Mesenteric fat pad (tissue), 1 donor: ENCODE measurements around the gene PANX2. TPM values are rescaled to one million over a fixed set of nuclear protein-coding genes. Genes with fewer than 3 reads are reported as not detected.

Experiments
- DNase-seq: peaks from one replicate; pipeline ENCODE4 v3.0.0-alpha.2; 2020; ENCODE audit warnings: low spot score
- total RNA-seq: library from RNA; stranded (reverse); fragmentation: NEBNext Ultra II Directional; extraction: Animal tissue kit (Norgen Biotek cat#: 25700); gene quantifications from one replicate; pipeline ENCODE4 v1.2.1, GENCODE V29; 2021
- donor health status: DM: yes; HTN: yes; CAD: no.

Gene PANX2
- total RNA-seq, 1 donor from 2014 or later: 1.9 TPM

DNA sequence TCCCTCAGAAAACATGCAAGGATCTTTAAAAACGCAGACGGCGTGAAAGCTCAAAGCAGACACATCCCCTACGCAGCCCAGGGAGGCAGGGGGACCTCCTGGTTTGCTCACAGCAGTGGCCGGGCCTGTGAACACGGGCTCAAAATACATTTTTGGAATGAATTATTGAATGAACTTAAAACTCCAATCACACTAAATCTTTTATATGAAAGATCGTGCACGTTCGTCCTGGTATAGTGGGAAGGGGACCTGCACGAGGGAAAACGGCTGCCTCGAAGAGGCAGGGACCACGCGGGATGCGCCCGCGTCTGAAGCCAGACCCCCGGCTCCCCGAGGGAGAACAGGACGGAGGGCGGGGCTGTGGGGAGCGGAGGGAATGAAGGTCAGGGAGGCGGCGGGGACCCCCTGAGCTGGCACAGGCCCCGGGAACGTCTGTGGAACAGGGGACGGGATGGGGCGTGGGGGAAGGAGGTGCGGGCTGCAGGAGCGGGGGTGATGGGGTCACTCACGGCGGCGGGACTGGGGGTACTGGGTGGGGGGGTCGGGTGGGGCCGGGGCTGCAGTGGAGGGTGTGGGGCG is 1.3 kb upstream of the PANX2 start:
- DNase-seq: no peak

DNA sequence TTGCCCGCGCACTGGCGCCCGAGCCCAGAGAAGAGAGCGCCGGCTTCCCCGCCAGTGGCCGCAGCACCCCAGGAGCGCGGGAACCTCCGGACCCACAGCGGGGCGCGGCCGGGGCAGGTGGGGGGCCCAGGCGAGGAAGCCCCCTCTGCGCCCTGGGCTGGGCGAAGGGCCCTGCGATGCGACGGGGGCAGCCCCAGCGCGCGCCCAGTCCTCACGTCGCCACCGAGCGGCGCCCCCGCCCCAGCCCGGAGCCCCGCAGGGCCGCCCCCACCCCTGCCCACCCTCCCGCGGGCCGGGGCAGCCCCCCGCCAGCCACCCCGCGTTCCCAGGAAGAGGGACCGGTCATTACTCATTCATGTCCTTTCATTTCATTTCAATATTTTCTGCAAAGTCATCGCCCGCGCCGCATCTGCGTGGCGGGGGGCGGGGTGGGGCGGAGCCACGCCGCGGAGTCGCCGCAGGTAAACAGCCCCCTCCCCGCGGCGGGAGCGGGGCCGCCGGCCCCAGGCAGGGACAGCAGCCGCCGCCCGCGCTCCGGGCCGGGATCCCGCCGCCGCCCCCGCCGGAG is 673 bp upstream of the PANX2 start:
- no peak for DNase-seq

DNA sequence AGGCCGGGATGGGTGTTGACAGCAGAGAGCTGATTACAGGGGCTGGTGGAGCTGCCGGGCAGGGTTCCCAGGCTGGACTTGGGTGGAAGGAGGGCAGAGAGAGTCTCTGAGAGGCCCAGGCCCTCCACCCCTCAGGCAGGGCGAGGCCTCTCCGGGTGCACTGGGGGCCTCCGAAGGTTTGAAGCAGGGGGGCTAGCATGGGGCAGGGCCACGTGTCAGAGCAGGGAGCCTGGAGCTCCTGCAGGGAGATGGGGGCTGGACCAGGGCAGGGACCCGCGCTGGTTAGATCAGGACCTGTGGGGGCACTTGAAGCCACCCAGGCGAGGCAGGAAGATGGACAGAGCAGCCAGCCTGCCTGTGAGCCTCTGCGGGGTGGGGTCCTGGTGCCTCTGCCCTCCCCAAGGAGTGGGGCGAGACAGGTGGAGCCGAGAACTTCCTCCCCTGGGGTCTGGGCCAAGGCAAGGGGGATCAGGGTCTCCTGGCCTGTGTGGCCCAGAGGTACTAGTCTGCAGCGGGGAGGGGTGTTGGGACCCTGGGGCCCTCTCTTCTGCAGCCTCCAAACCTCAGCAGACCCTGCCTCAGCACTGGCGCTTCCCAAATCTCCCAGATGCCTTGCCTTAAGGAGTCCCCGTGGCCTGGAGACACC is 911 bp downstream of the PANX2 start:
- no peak for DNase-seq

DNA sequence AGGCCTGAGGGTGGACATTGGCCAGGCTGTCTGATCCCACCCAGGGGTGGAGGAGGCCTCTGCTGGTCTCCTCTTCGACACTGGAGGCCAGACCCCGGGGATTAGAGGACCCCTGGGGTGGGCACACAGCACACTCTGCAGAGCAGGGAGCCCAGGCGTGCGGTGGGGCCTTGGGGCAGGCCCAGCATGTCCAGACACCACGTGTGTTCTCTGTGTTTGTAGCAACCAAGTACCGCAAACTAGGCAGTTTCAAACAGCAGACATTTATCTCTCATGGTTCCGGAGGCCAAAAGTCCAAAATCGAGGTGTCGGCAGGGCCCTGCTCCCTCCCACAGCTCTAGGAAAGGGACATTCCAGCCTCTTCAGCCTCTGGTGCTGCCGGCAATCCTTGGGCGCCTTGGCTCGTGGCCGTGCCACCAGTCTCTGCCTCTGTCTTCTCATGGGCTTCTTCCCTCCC is 1.5 kb downstream of the PANX2 start:
- no peak for DNase-seq

DNA sequence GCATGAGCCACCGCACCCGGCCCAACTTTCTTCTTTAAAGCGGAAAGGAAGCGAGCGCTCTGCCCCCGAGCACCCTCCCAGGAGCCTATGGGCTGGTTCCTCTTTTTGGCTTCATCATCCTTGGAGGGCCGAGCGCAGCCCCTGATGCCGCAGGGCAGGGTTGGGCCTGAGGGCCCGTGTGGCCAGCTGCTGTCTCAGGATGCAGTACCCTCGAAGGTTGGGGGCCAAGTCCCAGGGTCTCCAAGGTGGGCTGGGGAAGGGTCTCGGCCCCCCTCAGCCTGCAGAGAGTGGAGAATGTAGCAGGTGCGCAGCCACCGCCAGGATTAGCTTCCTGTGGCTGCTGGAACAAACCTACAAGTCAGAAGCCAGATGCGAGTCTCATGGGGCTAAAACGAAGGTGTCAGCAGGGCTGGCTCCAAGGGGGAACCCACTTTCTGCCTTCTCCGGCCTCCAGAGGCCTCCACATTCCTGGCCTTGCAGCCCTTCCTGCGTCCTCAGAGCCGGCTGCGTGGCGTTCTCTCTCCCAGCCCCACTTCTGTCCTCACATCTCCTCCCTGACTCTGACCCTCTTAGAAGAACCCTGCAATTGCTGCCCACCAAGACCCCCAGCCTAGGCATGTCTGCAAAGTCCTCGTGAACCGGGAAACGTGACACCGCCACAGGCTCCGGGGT is 2.9 kb downstream of the PANX2 start:
- no peak for DNase-seq

DNA sequence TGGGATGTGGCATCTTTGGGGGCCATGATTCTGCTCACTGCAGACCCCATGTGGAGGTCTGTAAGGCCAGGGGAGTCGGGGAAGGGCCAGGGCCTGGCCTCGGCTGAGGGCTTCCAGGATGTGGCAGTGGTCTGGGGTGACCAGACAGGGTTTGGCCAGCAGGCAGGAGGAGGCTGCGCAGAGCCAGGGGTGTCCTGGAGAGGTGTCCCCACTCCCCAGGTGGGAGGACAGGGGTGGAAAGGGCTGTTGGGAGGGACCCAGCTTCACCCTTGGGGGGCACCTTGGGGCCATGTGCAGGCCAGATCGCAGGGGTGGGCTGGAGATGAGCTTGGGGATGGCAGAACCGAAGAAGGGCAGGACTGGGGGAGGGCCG is 3.4 kb downstream of the PANX2 start:
- no peak for DNase-seq

DNA sequence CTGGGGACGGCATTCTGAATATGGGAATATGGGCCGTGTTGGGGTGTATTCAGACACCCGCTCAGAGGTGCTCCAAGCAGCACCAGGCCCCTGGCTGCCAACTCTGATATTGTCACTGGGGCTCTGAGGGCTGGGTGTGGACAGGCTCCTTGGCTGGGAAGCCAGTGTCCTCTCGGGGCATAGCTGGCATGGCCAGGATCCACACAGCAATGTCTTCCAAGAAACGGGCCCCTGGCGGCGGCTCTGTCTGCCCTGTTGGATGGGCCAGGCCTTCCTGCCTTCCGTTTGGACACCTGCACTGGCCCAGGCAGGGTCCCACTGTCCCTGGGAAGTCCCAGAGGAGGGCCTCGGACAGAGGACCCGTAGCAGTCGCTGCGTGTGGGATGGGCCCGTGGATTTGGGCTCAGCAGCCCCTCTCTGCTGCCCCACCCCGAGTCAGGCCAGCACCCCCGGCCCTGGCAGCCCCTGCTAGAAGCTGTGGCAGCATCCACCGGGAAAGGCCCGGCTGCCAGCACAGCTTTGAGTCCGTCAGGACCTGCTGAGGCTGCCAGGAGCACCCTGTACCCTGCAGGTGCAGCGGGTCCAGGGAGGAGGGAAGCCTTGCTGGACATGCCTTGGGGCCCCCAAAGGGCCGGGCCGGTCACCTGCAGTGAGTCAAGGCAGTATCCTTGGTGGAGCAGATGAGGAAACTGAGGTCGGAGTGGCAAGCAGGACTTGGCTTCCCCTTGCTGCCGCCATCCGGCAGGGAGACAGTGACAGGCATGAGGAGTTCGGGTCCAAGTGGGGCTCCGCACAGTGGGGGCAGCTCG is 4.1 kb downstream of the PANX2 start:
- no peak for DNase-seq

DNA sequence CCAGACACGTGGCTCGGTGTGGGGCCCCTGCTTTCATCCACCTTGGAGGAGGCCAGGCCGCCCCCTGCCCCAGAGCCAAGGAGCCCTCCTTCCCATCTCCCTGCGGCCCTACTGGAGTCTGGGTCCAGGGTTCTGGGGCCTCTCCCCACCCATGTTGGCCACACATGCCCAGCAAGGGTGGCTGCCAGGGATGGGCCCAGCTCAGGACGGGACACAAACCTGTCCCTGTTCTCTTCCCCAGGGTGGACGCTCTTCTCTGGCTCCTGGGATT is 4.6 kb downstream of the PANX2 start:
- no peak for DNase-seq

DNA sequence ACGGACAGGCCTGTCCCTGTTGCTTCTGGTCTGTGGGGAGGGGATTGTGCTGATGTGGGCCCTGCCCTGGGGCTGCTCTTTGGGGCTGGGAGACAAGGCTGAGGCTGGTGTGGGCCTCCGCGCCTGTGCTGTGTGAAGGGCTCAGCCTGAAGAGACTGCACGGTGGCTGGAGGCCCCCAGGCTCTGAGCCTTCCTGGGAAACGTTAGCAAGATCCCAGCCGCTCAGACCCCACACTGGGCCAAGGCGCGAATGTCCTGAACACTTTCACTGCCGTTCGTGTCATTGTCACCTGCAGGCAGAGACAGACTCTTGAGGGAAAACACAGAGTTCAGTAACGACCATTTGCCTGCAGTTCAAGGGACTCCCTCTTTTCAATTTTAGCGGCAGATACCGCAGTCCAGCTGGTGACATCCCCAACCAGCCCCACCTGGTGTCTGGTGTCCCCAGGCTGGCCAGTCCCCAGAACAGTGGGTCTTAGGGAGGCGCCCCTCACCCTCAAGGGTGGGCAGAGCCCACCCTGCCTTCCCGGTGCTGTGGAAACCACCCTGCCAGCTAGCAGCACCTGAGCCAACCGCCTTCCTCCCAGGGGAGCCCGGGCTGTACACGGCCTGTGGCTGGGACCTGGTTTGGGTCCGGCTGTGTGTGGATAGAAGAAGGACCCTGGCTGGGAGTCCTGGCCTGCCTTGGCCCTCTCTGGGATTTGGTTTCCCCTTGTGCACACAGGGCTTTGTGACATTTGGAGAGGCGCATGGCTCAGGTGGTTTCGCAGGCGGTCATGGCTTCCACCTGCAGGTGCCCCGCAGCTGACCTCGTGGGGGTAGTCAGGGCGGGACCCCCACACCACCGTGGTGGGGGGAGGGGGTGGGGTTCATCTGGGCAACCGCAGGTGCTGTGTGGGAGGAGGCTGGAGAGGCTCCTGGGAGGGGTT is 5.7 kb downstream of the PANX2 start:
- no peak for DNase-seq

DNA sequence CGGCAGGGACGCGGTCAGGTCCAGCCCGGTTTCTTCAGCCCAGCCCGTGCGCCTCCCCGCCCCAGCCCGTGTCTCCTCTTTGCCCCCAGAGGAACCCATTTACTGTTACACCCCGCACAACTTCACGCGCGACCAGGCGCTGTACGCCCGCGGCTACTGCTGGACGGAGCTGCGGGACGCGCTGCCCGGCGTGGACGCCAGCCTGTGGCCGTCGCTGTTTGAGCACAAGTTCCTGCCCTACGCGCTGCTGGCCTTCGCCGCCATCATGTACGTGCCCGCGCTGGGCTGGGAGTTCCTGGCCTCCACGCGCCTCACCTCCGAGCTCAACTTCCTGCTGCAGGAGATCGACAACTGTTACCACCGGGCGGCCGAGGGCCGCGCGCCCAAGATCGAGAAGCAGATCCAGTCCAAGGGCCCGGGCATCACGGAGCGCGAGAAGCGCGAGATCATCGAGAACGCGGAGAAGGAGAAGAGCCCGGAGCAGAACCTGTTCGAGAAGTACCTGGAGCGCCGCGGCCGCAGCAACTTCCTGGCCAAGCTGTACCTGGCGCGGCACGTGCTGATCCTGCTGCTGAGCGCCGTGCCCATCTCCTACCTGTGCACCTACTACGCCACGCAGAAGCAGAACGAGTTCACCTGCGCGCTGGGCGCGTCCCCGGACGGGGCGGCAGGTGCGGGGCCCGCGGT is 6.5 kb downstream of the PANX2 start:
- DNase-seq: no peak

DNA sequence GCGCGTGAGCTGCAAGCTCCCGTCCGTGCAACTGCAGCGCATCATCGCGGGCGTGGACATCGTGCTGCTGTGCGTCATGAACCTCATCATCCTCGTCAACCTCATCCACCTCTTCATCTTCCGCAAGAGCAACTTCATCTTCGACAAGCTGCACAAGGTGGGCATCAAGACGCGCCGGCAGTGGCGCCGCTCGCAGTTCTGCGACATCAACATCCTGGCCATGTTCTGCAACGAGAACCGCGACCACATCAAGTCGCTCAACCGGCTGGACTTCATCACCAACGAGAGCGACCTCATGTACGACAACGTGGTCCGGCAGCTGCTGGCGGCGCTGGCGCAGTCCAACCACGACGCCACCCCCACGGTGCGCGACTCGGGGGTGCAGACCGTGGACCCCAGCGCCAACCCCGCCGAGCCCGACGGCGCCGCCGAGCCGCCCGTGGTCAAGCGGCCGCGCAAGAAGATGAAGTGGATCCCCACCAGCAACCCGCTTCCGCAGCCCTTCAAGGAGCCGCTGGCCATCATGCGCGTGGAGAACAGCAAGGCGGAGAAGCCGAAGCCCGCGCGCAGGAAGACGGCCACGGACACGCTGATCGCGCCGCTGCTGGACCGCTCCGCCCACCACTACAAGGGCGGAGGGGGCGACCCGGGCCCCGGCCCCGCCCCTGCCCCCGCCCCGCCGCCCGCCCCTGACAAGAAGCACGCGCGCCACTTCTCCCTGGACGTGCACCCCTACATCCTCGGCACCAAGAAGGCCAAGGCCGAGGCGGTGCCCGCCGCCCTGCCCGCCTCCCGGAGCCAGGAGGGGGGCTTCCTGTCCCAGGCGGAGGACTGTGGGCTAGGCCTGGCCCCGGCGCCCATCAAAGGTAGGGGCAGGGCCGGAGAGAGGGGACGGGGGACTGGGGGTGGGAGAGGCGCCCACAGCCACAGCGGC is 7.3 kb downstream of the PANX2 start:
- DNase-seq: no peak

DNA sequence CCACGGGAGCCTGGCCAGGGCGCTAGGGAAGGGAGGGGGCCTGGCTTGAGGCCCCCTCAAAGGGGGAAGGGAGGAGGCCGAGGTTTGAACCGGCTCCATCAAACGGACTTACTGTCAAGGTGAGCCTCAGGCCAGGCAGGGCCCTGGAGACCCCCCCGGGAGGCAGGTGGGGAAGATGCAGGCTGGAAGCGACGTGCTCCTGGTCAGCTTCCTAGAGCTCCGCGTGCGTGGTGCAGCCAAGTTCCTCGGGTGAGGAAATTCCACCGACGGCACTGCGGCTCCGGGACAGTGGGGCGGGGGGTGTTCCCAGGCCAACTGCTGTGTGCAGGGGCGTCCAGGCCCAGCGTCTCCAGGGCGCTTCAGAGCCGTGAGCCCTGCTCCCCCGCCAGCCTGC is 7.9 kb downstream of the PANX2 start:
- DNase-seq: no peak

DNA sequence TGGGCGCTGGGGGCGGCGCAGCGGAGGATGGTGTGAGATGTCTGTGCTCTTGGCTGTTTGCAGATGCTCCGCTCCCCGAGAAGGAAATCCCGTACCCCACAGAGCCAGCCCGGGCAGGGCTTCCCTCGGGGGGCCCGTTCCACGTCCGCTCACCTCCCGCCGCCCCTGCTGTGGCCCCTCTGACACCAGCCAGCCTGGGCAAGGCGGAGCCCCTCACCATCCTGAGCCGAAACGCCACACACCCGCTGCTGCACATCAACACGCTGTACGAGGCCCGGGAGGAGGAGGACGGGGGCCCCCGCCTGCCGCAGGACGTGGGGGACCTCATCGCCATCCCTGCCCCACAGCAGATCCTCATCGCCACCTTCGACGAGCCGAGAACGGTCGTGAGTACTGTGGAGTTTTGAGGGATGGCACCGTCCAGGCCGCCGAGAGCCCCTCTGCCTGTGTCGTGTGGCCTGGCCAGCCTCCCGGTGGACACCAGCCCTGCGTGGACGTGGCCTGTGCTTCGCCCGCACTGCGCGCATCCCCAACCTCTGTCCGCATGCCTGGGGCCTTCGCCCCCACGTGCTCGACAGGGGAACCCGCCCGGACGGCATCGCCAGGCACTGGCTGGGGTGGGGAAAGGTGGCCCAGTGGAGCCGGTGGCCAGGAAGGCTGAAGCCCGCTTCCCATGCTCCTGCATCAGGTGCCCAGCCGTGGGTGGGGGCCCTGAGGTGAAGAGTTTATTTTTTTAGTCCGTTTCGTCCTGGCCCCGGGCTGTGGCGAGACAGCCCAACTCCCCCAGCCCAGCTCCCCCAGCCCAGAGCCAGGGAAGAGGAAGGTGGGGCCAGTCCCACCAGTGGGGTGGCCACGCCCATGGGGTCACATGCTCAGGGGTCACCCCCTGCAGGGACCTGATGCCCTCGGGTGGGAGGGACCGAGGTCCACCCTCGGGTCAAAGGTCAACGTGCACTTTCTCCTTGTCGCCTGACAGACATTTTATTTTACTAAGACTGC is 8.6 kb downstream of the PANX2 start:
- no peak for DNase-seq

DNA sequence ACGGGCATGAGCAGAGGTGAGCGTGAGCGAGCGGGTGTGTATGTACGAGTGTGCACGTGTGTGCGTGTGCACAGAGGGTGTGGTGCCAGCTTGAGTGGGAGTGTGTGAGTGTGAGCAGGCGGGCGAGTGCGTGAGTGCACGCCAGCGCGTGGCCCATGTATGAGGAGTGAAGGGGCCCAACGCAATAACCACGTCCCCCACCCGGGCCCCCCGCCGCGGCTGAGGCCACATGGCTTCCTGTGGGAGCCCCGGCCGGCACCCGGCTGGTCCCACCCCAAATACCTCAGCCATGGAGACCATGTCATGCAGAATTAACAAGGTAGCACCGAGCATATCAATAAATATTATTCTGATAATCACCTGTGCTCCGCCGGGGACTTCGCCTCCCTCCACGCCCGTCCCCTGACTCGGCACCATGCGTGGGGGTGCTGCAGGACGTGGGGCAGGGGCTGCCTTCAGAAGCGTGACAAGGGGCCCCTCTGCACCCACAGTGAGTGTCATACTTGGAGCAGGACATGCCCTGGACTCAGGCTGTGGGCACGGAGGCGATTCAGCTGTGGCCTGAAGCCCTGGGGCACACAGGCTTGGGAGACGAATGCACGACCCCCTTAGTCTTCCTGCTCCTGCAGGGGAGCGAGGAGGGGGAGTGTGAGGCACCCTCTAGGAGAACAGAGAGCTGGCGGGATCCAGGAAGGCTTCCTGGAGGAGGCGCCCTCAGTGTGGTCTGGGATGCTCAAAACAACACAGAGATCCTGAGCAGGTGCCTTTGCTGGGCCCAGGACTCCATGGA is 9.6 kb downstream of the PANX2 start:
- no peak for DNase-seq

DNA sequence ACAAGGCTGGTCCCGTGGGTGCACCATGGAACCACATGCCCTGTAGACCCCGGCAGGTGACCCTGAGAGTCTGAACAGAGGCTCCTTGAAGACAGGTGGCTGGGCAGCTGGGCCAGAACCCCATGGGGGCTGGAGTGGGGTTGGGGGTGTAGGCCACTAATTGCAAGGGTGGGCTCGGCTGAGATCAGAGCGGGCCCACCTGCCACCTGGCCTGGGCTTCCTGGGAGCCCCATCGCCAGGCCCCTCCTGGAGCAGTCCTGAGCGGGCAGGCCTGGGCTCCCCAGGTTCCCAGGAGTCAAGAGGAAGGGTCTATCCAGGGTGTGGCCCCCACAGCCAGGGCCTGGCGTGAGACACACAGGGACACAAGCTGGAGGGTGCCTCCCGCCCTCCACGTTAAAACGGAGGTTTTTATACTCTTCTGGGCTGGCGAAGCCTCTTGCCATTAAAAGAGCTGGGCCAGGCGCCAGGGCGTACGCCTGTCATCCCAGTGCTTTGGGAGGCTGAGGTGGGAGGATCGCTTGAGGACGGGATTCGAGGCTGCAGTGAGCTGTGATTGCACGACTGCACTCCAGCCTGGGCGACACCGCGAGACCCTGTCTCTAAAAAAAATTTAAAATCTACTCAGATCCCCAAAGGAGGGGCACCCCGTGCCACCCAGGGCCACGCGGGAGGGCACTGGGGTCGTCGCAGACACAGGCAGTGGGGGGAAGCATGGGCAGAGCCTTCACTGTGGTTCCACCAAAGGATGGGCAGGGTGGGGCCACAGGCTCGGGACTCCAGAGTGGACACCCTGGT is 10.4 kb downstream of the PANX2 start:
- no peak for DNase-seq
